ENCODE results near the gene PLPP4.

DNA sequence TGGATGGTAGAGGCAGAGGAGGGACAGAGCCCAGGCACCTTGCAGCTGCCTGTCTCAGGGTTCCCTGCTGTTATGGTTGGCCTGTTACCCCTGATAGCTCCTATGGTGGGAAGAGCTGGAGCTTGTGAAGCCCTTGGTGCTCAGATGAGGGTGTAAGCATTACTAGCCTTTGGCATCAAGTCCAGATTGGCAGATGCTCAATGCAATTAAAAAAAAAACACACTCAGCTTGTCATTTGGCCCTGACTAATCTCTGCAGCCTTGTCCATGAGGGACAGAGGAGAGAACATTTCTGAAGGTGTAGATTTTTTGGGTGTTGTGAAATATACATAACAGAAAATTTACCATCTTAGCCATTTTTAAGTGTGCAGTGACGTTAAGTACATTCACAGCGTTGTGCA, 86.3 kb downstream of the PLPP4 start:
- TF ChIP-seq, protein P1, sequence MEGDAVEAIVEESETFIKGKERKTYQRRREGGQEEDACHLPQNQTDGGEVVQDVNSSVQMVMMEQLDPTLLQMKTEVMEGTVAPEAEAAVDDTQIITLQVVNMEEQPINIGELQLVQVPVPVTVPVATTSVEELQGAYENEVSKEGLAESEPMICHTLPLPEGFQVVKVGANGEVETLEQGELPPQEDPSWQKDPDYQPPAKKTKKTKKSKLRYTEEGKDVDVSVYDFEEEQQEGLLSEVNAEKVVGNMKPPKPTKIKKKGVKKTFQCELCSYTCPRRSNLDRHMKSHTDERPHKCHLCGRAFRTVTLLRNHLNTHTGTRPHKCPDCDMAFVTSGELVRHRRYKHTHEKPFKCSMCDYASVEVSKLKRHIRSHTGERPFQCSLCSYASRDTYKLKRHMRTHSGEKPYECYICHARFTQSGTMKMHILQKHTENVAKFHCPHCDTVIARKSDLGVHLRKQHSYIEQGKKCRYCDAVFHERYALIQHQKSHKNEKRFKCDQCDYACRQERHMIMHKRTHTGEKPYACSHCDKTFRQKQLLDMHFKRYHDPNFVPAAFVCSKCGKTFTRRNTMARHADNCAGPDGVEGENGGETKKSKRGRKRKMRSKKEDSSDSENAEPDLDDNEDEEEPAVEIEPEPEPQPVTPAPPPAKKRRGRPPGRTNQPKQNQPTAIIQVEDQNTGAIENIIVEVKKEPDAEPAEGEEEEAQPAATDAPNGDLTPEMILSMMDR (IDR thresholded peaks at IDR 0.05), result no peak
- no peak for TF ChIP-seq ZFX (IDR thresholded peaks at IDR 0.05; ENCODE audit: borderline replicate concordance)
